GM06990 (cell line): ENCODE measurements around the gene POPDC3.

Experiments used
- DNase-seq: peaks from one replicate; pipeline ENCODE4 v3.0.0-alpha.2; 2011; ENCODE audit not compliant: insufficient read length; ENCODE audit errors: extremely low read depth
- H3K27me3 ChIP-seq: replicated peaks from 2 replicates; pipeline ENCODE4 v1.6.0; 2011; ENCODE audit warnings: low read length; ENCODE audit not compliant: control insufficient read depth, insufficient read depth
- H3K36me3 ChIP-seq: 2 replicates; pipeline ENCODE4 v1.5.1; 2011; ENCODE audit warnings: low read length; ENCODE audit not compliant: control insufficient read depth, insufficient read depth
- H3K4me3 ChIP-seq: replicated peaks from 2 replicates; pipeline ENCODE4 v1.5.1; 2011; ENCODE audit warnings: low read depth, mild to moderate bottlenecking, control low read depth, low read length
- TF ChIP-seq, protein P1 (sequence below): IDR thresholded peaks from 2 replicates; pipeline ENCODE4 v1.5.1; 2011; ENCODE audit warnings: low read length, control low read depth, mild to moderate bottlenecking, inconsistent platforms; ENCODE audit not compliant: insufficient read depth, poor library complexity, severe bottlenecking

The POPDC3 gene

DNA sequence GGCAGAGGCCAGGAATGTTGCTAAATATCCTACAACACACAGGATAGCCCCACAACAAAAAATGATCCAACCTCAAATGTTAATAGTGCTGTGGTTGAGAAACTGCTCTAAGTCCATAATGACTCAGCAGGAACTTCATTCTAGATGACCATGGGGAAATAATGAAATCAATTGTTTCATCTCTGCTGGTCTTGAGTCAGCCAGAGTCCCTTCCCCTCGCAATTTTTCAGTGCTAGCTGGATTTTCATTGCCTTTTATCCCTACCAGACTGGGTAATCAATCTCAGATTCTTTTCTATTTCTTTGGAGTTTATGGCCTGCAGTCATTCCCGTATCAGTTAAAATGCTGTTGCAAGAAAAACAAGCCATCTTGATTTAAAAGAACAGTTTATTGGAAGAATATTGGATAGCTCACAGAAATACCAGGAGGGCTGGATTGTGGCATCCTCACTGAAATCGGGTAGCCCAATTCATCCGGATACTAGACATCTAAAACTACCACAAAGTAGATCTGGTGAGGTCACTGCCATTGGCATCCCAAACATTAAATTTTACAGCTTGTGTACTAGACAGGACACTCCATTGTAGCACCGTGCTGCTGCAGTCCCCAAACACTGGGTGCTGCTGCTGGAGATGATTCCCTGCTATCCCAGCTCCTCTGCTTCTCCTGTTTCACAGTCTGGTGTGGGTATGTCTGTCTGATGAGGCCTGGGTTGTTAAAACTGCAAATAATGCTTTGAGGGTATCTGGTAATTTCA is 30.3 kb upstream of the POPDC3 start:
- H3K36me3 ChIP-seq = no peaks in the 10 kb centered on the region
- TF ChIP-seq, protein P1, sequence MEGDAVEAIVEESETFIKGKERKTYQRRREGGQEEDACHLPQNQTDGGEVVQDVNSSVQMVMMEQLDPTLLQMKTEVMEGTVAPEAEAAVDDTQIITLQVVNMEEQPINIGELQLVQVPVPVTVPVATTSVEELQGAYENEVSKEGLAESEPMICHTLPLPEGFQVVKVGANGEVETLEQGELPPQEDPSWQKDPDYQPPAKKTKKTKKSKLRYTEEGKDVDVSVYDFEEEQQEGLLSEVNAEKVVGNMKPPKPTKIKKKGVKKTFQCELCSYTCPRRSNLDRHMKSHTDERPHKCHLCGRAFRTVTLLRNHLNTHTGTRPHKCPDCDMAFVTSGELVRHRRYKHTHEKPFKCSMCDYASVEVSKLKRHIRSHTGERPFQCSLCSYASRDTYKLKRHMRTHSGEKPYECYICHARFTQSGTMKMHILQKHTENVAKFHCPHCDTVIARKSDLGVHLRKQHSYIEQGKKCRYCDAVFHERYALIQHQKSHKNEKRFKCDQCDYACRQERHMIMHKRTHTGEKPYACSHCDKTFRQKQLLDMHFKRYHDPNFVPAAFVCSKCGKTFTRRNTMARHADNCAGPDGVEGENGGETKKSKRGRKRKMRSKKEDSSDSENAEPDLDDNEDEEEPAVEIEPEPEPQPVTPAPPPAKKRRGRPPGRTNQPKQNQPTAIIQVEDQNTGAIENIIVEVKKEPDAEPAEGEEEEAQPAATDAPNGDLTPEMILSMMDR = no peak
- DNase-seq = no peak

GRCh38 chr6:105207524-105208269 is 27.9 kb upstream of the POPDC3 start:
- Histone ChIP-seq H3K36me3 (no peaks in the 10 kb centered on the region), H3K27me3 (no peaks in the 10 kb centered on the region), H3K4me3 (no peak overlapping the region)
- TF ChIP-seq, protein P1 = no peak
- DNase-seq = no peak

More for the DNA sequence above, 30.3 kb upstream of the POPDC3 start:
- Histone ChIP-seq H3K27me3 (no peaks in the 10 kb centered on the region), H3K4me3 (no peak overlapping the region)

DNA sequence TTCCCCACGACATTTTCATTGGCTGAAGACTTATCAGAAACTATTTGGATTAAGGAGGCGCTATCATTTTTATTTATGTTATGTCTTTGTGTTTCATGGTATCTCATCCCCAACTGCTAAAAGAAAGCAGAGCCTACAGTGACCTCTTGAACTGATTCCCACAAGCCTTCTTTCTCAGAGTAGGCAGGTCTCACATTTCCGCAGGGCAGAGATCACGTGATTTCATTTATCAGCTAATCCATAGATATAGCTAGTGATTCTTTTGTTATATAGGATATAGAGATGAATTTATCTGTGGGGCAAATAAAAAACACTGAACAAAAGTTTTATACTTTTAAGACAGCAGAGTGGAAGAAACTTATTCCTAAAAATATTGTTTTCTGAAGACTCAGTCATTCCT is 25.0 kb upstream of the POPDC3 start:
- no peak overlapping the region for H3K4me3 ChIP-seq

DNA sequence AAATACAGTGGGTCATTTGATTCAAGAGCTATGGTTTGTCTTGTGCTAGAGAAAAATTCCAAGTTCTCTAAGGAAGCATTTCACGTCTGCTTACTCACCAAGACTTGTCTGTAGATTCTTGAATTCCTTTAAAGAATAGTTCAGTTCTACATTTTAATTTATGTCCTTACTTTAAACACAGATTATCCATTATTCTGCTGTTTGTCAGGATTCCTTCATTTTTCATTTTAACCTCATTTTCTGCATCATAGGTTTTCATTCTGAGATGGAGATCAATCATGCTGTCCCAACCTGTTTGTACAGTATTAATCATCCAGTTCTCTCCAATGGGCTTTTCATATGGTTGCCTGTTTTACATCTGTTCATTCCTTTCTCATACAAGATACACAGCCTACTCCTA is 24.5 kb upstream of the POPDC3 start:
- no peak for DNase-seq
- TF ChIP-seq, protein P1 = no peak
- no peak overlapping the region for H3K4me3 ChIP-seq
- no peaks in the 10 kb centered on the region; the same call in 1 of the 2 replicates for H3K27me3 ChIP-seq
- H3K36me3 ChIP-seq = no peaks in the 10 kb centered on the region

More for the DNA sequence above, 25.0 kb upstream of the POPDC3 start:
- no peak for DNase-seq
- Histone ChIP-seq H3K27me3 (no peaks in the 10 kb centered on the region; the same call in 1 of the 2 replicates), H3K36me3 (no peaks in the 10 kb centered on the region)
- TF ChIP-seq, protein P1 = no peak

DNA sequence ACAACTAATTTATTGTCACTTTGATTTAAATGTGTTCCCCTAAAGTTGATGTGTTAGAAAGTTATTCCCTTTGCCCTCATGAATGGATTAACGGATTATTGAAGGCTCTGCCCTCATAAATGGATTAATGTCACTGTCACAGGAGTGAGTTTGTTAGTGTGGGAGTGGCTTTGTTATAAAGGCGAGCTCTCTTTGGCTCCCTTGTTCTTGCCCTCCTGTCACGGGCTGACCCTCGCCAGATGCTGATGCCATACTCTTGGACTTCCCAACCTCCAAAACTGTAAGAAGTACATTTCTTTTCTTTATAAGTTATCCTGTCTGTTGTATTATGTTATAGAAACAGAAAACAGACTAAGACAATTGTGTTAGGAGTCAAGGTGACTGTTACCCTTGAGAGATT is 22.7 kb upstream of the POPDC3 start:
- Histone ChIP-seq H3K27me3 (no peaks in the 10 kb centered on the region; the same call in 1 of the 2 replicates), H3K4me3 (no peak overlapping the region), H3K36me3 (no peaks in the 10 kb centered on the region)
- TF ChIP-seq, protein P1 = no peak
- no peak for DNase-seq
